HG02642 (cell line): Measurements from ENCODE around the gene MAOB.
"Not testable (repeated sequence)": the region's sequence is repeated elsewhere in the genome, so short reads cannot be mapped to it uniquely, and the experiment has no call there.

Source experiments
- ATAC-seq: cut with Tn5 transposase; IDR thresholded peaks from one replicate; pipeline ENCODE4 v1.9.1; 2021; ENCODE audit warnings: mild to moderate bottlenecking; ENCODE audit not compliant: unreplicated experiment, poor library complexity

Gene MAOB

GRCh38 chrX:43785930-43786591 is 96.2 kb downstream of the MAOB start:
- no peak for ATAC-seq

- no peak for ATAC-seq
Observed at GRCh38 chrX:43758044-43758443, 124.2 kb downstream of the MAOB start.

GRCh38 chrX:43756076-43756475 is 126.2 kb downstream of the MAOB start:
- no peak for ATAC-seq

GRCh38 chrX:43753637-43754036 is 128.6 kb downstream of the MAOB start:
- ATAC-seq: no peak

- peak; percentile 74 for ATAC-seq
Observed at GRCh38 chrX:43750248-43750676, 132.0 kb downstream of the MAOB start.

GRCh38 chrX:43747476-43747875 is 134.8 kb downstream of the MAOB start:
- no peak for ATAC-seq

GRCh38 chrX:43745938-43746721 is 136.1 kb downstream of the MAOB start:
- no peak for ATAC-seq

- ATAC-seq: no peak
Observed at GRCh38 chrX:43744284-43744683, 138.0 kb downstream of the MAOB start.

- no peak for ATAC-seq
Observed at GRCh38 chrX:43743100-43743822, 139.0 kb downstream of the MAOB start.

GRCh38 chrX:43741843-43742573 is 140.2 kb downstream of the MAOB start:
- no peak for ATAC-seq

GRCh38 chrX:43735957-43736356 is 146.3 kb downstream of the MAOB start:
- no peak for ATAC-seq

GRCh38 chrX:43735534-43735933 is 146.7 kb downstream of the MAOB start:
- ATAC-seq: no peak

GRCh38 chrX:43734444-43734843 is 147.8 kb downstream of the MAOB start:
- no peak for ATAC-seq

GRCh38 chrX:43733699-43734098 is 148.6 kb downstream of the MAOB start:
- no peak for ATAC-seq

GRCh38 chrX:43731086-43731485 is 151.2 kb downstream of the MAOB start:
- ATAC-seq: no peak

GRCh38 chrX:43728966-43729365 is 153.3 kb downstream of the MAOB start:
- no peak for ATAC-seq

GRCh38 chrX:43728002-43728401 is 154.2 kb downstream of the MAOB start:
- ATAC-seq: no peak

- ATAC-seq: not testable (repeated sequence)
Observed at GRCh38 chrX:43727254-43727653, 155.0 kb downstream of the MAOB start.

GRCh38 chrX:43725227-43725626 is 157.0 kb downstream of the MAOB start:
- ATAC-seq: not testable (repeated sequence)

GRCh38 chrX:43720961-43721360 is 161.3 kb downstream of the MAOB start:
- no peak for ATAC-seq
